Skeletal muscle tissue (tissue), 4 donors: Measurements from ENCODE around the gene C12orf43. TPM values are rescaled to one million over a fixed set of nuclear protein-coding genes. Genes with fewer than 3 reads are reported as not detected.
A peak's percentile ranks its signal among the peaks of the same experiment; 100 is the strongest.
"Not testable (repeated sequence)": the region's sequence is repeated elsewhere in the genome, so short reads cannot be mapped to it uniquely, and the experiment has no call there.

Experiments used
- H3K27ac ChIP-seq: one replicate; pipeline ENCODE4 v1.7.0; 2013; ENCODE audit warnings: mild to moderate bottlenecking, low read depth, low read length, inconsistent platforms
- H3K27me3 ChIP-seq, 3 donors: one replicate each; pipeline ENCODE4 v1.7.0; 2013; ENCODE audit warnings: low read length in 3 of 3; ENCODE audit not compliant: control insufficient read depth in 3 of 3, insufficient read depth in 3 of 3
- H3K36me3 ChIP-seq, 3 donors: one replicate each; pipeline ENCODE4 v1.7.0; 2013; ENCODE audit warnings: low read length in 3 of 3; ENCODE audit not compliant: control insufficient read depth in 3 of 3, insufficient read depth in 3 of 3
- H3K4me1 ChIP-seq, 3 donors: one replicate each; pipeline ENCODE4 v1.7.0; 2013; ENCODE audit warnings: low read length in 3 of 3, mild to moderate bottlenecking in 3 of 3; ENCODE audit not compliant: control insufficient read depth in 3 of 3, insufficient read depth in 3 of 3
- H3K4me3 ChIP-seq, 3 donors: one replicate each; pipeline ENCODE4 v1.7.0; 2013; ENCODE audit warnings: low read length in 3 of 3
- H3K9ac ChIP-seq, 3 donors: one replicate each; pipeline ENCODE4 v1.7.0; 2013; ENCODE audit warnings: low read length in 3 of 3, mild to moderate bottlenecking in 3 of 3, moderate library complexity in 2 of 3, low read depth in 1 of 3
- H3K9me3 ChIP-seq, 3 donors: one replicate each; pipeline ENCODE4 v1.7.0; 2013; ENCODE audit warnings: low read length in 3 of 3; ENCODE audit not compliant: control insufficient read depth in 3 of 3
- total RNA-seq: library from RNA; depleted of rRNA; stranded (reverse); fragments of >200 nt; gene quantifications from one replicate; pipeline ENCODE4 v1.2.3, GENCODE V29; 2014
- donor health status: Osteomylitis.

C12orf43 gene
- total RNA-seq, 1 donor from 2014 or later = 8.4 TPM

DNA sequence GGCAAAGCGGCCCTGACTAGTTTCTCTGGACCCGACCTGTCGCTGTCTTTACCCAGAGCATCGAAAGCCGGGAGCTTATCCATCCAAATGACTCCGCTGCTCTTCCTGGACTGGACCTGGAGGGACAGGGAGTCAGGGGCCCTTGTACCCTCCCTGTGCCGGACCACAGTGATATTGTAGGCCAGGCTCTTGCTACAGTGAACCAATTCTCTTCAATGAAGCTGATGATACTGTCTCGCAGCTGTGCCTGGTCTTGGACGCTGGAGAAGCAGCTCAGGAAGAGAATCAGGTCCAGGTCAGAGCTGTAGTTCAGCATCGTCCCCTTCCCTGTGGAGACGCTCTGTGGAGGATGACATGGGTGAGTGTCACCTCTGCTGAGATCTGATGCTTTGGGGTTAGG lies 37.4 kb upstream of the C12orf43 start:
- no peak overlapping the region for H3K9ac ChIP-seq
- H3K4me3 ChIP-seq = no peak overlapping the region
- no peaks in the 10 kb centered on the region for H3K4me1 ChIP-seq
- peaks cover 0 to 2% (median 0%) of the 10 kb centered on the region in 3 donors for H3K27me3 ChIP-seq
- no peaks in the 10 kb centered on the region for H3K9me3 ChIP-seq
- no peak overlapping the region for H3K27ac ChIP-seq
- no peaks in the 10 kb centered on the region for H3K36me3 ChIP-seq

DNA sequence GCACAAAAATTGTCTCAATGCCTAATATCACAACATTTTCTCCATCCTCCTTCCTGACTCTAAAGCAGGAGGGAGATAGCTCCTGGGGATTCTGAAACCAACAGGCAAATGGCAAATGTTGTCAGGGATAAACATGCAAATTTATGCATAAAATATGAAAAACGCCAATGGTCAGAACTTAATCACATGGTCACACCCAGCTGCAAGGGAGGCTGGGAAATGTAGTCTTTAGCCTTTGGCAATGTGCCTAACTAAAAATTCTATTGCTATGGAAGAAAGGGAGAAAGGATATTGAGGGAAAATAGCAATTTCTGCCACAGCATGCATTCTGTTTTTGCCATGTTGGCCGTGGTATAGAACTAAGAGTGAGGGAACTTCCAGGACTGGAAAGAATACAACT lies 34.4 kb upstream of the C12orf43 start:
- H3K4me3 ChIP-seq = no peak overlapping the region

DNA sequence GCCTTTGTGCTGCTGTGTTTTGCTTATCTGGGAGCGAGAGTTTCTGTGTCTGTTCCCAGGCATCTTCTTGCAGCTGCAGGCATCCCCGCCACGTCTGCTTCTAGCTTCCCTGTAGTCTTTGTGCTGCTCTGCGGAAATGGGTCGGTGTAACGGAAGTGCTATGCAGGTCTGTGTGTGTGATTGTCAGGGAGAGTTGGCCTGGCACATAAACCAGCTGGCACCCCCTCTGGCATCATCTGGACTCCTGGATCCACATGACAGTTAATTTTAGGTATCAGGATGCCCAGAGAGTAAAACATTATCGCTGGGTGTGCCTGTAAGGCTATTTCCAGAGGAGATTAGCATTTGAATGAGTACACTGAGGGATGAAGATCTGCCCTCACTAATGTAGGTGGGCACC lies 32.2 kb upstream of the C12orf43 start:
- Histone ChIP-seq H3K27me3 (peaks cover 6 to 10% (median 7%) of the 10 kb centered on the region in 3 donors), H3K9me3 (no peaks in the 10 kb centered on the region), H3K9ac (no peak overlapping the region), H3K27ac (no peak overlapping the region), H3K36me3 (no peaks in the 10 kb centered on the region), H3K4me3 (no peak overlapping the region), H3K4me1 (no peaks in the 10 kb centered on the region)

More for the DNA sequence above, 34.4 kb upstream of the C12orf43 start:
- H3K27me3 ChIP-seq = peaks cover 0 to 5% (median 2%) of the 10 kb centered on the region in 3 donors
- no peaks in the 10 kb centered on the region for H3K4me1 ChIP-seq
- no peaks in the 10 kb centered on the region for H3K9me3 ChIP-seq
- no peak overlapping the region for H3K9ac ChIP-seq
- no peaks in the 10 kb centered on the region for H3K36me3 ChIP-seq
- no peak overlapping the region for H3K27ac ChIP-seq

DNA sequence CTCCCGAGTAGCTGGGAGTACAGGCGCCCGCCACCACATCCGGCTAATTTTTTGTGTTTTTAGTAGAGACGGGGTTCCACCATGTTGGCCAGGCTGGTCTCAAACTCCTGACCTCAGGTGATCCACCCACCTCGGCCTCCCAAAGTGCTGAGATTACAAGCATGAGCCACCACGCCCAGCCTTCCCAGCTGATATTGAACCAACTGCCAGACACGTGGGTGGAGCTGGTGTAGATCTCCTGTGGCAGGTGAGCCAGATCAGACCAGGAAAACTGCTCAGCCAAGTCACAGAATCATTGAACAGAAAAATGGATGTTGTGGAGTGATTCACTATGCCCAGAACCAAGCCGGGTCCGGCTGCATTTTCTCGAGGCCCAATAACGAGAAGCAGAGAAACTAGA lies 31.1 kb upstream of the C12orf43 start:
- H3K9ac ChIP-seq, H3K27ac ChIP-seq, H3K9me3 ChIP-seq, H3K4me1 ChIP-seq, H3K4me3 ChIP-seq, H3K36me3 ChIP-seq: not testable (repeated sequence)
- peaks cover 7 to 11% (median 10%) of the 10 kb centered on the region in 3 donors for H3K27me3 ChIP-seq

DNA sequence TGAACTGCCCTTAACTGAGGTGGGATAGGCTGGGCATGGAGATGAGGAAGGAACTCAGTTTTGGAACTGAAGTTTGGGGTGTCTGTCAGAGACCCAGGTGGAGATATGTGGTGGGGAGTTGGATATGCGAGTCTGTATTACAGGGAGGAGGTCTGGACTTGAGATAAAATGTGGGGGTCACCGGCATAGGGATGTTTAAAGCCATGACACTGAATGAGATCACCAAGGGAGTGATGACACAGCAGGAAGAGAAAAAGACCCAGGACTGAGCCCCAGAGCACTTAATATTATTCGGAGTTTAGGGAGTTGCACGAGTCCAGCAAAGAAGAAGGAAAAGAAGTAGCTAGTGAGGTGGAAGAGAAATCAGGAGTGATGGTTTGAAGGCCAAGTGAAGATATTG lies 26.8 kb upstream of the C12orf43 start:
- Histone ChIP-seq H3K4me3 (no peak overlapping the region), H3K27ac (no peak overlapping the region), H3K9ac (no peak overlapping the region), H3K36me3 (no peaks in the 10 kb centered on the region), H3K4me1 (peaks cover 9 to 10% (median 9%) of the 10 kb centered on the region in 3 donors), H3K27me3 (peaks cover 11 to 26% (median 14%) of the 10 kb centered on the region in 3 donors), H3K9me3 (no peaks in the 10 kb centered on the region)

DNA sequence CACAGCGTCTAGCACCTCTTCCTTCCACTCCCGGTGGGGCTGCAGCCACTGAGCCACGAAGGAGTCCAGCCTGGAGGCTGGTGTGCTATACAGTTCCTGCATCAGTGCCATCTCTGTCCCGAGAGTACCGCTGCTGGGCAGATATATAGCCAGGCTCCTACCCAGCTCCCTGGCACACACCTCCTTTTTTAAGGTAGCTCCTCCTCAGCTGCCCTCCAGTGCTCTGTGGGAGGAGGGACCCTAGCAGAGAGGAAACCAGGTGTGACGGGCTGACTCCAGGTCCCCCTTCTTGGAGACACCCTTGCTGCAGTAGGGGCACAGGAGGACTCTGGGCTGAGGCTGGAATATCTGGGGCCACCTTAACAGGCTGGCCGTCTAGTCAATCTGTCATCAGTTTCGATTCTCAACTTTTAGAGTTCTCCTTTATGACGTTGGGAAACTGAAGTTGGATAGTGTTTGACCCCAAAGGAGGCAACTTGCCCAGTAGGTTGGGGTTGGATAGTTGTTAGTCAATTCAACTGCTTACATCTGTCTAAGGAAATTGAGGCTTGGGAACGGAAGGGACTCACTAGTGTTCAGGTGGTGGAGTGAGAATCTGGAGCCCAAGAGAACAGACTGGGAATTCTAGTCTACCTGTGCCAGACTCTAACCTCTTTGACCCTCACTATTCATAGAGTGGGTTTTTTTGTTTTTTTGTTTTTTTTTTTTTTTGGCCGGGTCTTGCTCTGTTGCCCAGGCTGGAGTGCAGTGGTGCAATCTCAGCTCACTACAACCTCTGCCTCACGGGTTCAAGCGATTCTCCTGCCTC lies 22.8 kb upstream of the C12orf43 start, which contains the start of gene OASL:
OASL (minus strand) TSS at position 386 of the 808 bp plus-strand sequence; CDS start at position 111, 275 bp downstream.
- Histone ChIP-seq H3K27ac (no peak within 1 kb of the TSS), H3K4me1 (peaks cover 9 to 10% (median 9%) of the 10 kb centered on the region in 3 donors), H3K9ac (peak within 1 kb of the TSS in 2 of 3 donors; percentile 14 to 33), H3K36me3 (no peaks in the 10 kb centered on the region), H3K4me3 (peak within 1 kb of the TSS; percentile 63 to 80 (median 73)), H3K9me3 (no peaks in the 10 kb centered on the region), H3K27me3 (peaks cover 9 to 19% (median 14%) of the 10 kb centered on the region in 3 donors)

DNA sequence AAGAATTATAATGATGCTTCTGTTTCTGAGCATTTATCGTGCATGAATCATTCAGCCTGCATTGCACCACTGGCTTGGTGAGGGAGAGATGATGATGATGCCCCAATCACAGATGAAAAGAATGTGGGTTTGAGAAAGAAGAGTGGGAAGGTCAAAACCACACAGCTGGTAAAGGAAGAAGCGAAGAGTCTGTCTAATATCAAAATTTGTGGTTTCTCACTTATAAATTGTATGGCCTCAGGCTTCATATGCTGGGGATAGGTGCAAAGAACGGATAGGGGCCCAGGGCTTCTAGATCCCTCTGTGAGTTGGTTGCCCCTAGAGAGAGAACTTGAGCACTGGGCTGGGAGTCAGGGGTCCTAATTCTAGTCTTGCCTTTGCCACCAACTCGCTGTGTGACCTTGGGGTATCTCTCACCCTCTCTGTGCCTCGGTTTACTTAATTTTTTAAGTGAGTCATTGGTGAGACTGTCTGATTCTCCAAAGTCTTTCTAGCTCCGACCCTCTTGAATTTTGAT lies 20.6 kb upstream of the C12orf43 start:
- H3K4me3 ChIP-seq = no peak overlapping the region
- H3K9ac ChIP-seq = no peak overlapping the region
- no peaks in the 10 kb centered on the region for H3K36me3 ChIP-seq
- H3K4me1 ChIP-seq = peaks cover 9 to 10% (median 9%) of the 10 kb centered on the region in 3 donors
- H3K27me3 ChIP-seq = peaks cover 4 to 15% (median 5%) of the 10 kb centered on the region in 3 donors
- H3K9me3 ChIP-seq = no peaks in the 10 kb centered on the region
- H3K27ac ChIP-seq = no peak overlapping the region

DNA sequence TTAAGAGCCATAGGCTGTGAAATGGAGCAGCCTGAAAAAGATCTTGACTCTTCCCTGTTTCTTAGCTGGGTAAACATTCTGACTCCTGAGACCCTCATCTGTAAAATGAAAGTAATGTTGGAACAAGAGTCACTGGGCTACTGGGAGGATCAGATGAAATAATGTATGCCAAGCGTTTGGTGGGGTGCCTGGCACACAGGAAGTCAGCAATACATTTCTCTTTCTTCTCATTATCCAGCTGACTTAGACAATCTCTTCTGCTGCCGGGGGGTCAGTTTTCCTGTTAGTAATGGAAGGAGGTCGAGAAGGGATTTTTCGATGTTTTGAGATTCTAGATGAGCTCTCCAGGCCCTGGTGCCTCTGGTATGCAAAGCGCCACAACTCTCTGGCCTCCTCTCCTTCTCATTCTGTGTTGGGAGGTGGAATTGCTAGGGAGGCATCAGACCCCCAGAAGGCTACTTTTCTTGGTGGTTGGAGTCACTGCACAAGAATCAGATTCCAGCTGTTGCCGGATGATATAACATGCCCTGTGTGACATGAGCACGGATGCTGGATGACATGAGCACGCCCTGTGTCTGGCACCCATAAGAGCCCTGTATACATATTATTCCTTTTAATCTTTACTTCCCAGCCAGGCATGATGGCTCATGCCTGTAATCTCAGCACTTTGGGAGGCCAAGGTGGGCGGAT lies 18.5 kb upstream of the C12orf43 start:
- no peak overlapping the region for H3K9ac ChIP-seq
- H3K27ac ChIP-seq = no peak overlapping the region
- H3K4me3 ChIP-seq = no peak overlapping the region
- peaks cover 4 to 9% (median 5%) of the 10 kb centered on the region in 3 donors for H3K27me3 ChIP-seq
- H3K4me1 ChIP-seq = peaks cover 9 to 10% (median 9%) of the 10 kb centered on the region in 3 donors
- H3K9me3 ChIP-seq = no peaks in the 10 kb centered on the region
- no peaks in the 10 kb centered on the region for H3K36me3 ChIP-seq

DNA sequence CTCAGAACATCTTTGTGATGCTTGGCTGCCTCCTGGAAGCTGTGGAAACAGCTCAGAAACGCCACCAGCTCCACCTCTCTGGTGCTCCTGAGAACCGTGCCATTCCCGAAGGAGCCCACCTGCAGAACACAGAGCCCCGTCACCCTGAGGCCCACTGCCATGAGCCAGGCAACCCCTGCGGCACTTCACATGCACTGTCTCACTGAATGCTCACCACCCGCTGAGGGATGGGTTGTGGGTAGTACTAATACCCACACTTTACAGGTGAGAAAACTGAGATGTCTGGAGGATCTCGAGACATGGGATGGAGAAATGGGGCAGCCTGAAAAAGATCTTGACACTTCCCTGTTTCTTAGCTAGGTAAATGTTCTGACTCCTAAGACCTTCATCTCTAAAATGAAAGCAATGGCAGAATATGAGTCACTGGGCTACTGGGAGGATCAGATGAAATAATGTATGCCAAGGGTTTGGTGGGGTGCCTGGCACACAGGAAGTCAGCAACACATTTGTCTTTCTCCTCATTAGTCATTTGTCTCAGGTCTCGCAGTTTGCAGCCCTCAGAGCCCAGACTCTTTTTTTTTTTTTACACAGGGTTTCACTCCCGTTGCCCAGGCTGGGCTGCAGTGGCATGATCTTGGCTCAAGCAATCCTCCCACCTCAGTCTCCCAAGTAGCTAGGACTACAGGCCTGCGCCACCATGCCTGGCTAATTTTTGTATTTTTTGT lies 17.5 kb upstream of the C12orf43 start:
- Histone ChIP-seq H3K27ac (no peak overlapping the region), H3K36me3 (no peaks in the 10 kb centered on the region), H3K4me1 (peaks cover 4 to 6% (median 5%) of the 10 kb centered on the region in 3 donors), H3K27me3 (peaks cover 1 to 5% (median 2%) of the 10 kb centered on the region in 3 donors), H3K9ac (no peak overlapping the region), H3K4me3 (no peak overlapping the region), H3K9me3 (no peaks in the 10 kb centered on the region)
